A549 (cell line): ENCODE measurements around the gene CHCHD6. TPM values are rescaled to one million over a fixed set of nuclear protein-coding genes. Genes with fewer than 3 reads are reported as not detected.

ENCODE experiments used
- ATAC-seq, 2 experiments: fragments of 200-7000 bp in 1 of 2; fragments of >200 bp in 1 of 2; cut with Nextera tagmentation in 1 of 2; cut with Tn5 transposase in 1 of 2; 3 replicates each; pipeline versions ENCODE4 v1.8.0 to v1.9.1; 2018 to 2020; ENCODE audit warnings: mild to moderate bottlenecking in 1 of 2, moderate library complexity in 1 of 2
- CTCF ChIA-PET: fragments of 300-600 bp; sonication (Branson Sonifier 250); formaldehyde crosslinking; extraction: SDS; loops from one replicate; lab custom pipeline; 2021; ENCODE audit warnings: antibody characterized with exemption, inconsistent platforms; lab: Yijun Ruan, JAX
- POLR2A ChIA-PET: fragments of 350-600 bp; formaldehyde crosslinking; extraction: SDS; loops from one replicate; lab custom pipeline; 2021; ENCODE audit warnings: antibody characterized with exemption, inconsistent platforms; lab: Yijun Ruan, JAX
- DNase-seq, 2 experiments: peaks; one replicate each; pipeline versions ENCODE4 v3.0.0 to v3.0.0-alpha.2; 2011 to 2016; ENCODE audit warnings: low read depth in 1 of 2, low spot score in 1 of 2
- FAIRE-seq: peaks from 2 replicates; lab custom pipeline; 2011; peaks lifted over from hg19 to GRCh38; lab: Jason Lieb, UNC
- H3K27ac ChIP-seq, 2 experiments: fragments of >200 bp; sonication (Bioruptor Twin); formaldehyde crosslinking; 3 replicates each; pipeline ENCODE4 v1.5.1; 2016 to 2017
- H3K4me1 ChIP-seq: fragments of >200 bp; sonication (Bioruptor Twin); formaldehyde crosslinking; 3 replicates; pipeline ENCODE4 v1.6.1; 2016
- H3K4me2 ChIP-seq: fragments of >200 bp; sonication (Bioruptor Twin); formaldehyde crosslinking; 3 replicates; pipeline ENCODE4 v1.6.1; 2016
- H3K4me3 ChIP-seq: fragments of >200 bp; sonication (Bioruptor Twin); formaldehyde crosslinking; 3 replicates; pipeline ENCODE4 v1.5.1; 2016
- H3K9me3 ChIP-seq: fragments of >200 bp; sonication (Bioruptor Twin); formaldehyde crosslinking; 3 replicates; pipeline ENCODE4 v1.6.1; 2016
- BHLHE40 ChIP-seq: IDR thresholded peaks from 2 replicates; pipeline ENCODE4 v1.6.1; 2012; ENCODE audit warnings: low read depth, low read length, inconsistent platforms
- CEBPB ChIP-seq, 2 experiments: fragments of >200 bp in 1 of 2; sonication (Bioruptor Twin) in 1 of 2; formaldehyde crosslinking in 1 of 2; IDR thresholded peaks; 2 replicates each; pipeline ENCODE4 v1.6.1; 2012 to 2016
- CHD2 ChIP-seq: fragments of 150-350 bp; IDR thresholded peaks from 2 replicates; pipeline ENCODE4 v1.6.1; 2014; ENCODE audit warnings: low read length; ENCODE audit not compliant: partially characterized antibody
- EHF ChIP-seq: fragments of 250-450 bp; sonication (Bioruptor Pico); IDR thresholded peaks from 2 replicates; pipeline ENCODE4 v1.5.0; 2020; ENCODE audit warnings: mild to moderate bottlenecking
- EHMT2 ChIP-seq: fragments of 200-600 bp; sonication (generic); IDR thresholded peaks from 2 replicates; pipeline ENCODE4 v1.6.1; 2016; ENCODE audit warnings: antibody characterized with exemption, low read depth, mild to moderate bottlenecking, moderate library complexity
- FOSB ChIP-seq: fragments of 250-450 bp; sonication (Bioruptor Pico); IDR thresholded peaks from 2 replicates; pipeline ENCODE4 v1.5.0; 2020; ENCODE audit warnings: mild to moderate bottlenecking, moderate library complexity
- HDAC2 ChIP-seq: fragments of 200-600 bp; sonication (generic); IDR thresholded peaks from 2 replicates; pipeline ENCODE4 v1.6.1; 2016
- HOXB13 ChIP-seq: fragments of 250-450 bp; sonication (Bioruptor Pico); IDR thresholded peaks from 2 replicates; pipeline ENCODE4 v1.5.0; 2020; ENCODE audit warnings: low read depth, mild to moderate bottlenecking, moderate library complexity
- JUNB ChIP-seq: fragments of >200 bp; sonication (Bioruptor Twin); formaldehyde crosslinking; IDR thresholded peaks from 2 replicates; pipeline ENCODE4 v1.6.1; 2016
- KDM5A ChIP-seq: fragments of 200-600 bp; sonication (generic); IDR thresholded peaks from 2 replicates; pipeline ENCODE4 v1.6.1; 2016; ENCODE audit warnings: antibody characterized with exemption, mild to moderate bottlenecking
- MAFK ChIP-seq: fragments of 450-650 bp; IDR thresholded peaks from 2 replicates; pipeline ENCODE4 v1.6.1; 2014; ENCODE audit not compliant: partially characterized antibody
- MAX ChIP-seq: IDR thresholded peaks from 2 replicates; pipeline ENCODE4 v1.6.1; 2012
- NFE2L2 ChIP-seq: fragments of 150-350 bp; conservative IDR thresholded peaks from 2 replicates; pipeline ENCODE4 v1.6.1; 2014; ENCODE audit warnings: low read length
- NPAS2 ChIP-seq: fragments of 250-450 bp; sonication (Bioruptor Pico); IDR thresholded peaks from 2 replicates; pipeline ENCODE4 v1.8.0; 2022; ENCODE audit warnings: mild to moderate bottlenecking, moderate library complexity, borderline replicate concordance
- NR3C1 ChIP-seq: fragments of >200 bp; sonication (Bioruptor Twin); formaldehyde crosslinking; IDR thresholded peaks from 3 replicates; pipeline ENCODE4 v1.6.1; 2017
- PHF8 ChIP-seq: fragments of 200-600 bp; sonication (generic); IDR thresholded peaks from 2 replicates; pipeline ENCODE4 v1.6.1; 2016; ENCODE audit warnings: low read depth, mild to moderate bottlenecking, antibody characterized with exemption, moderate library complexity, borderline replicate concordance
- POLR2A ChIP-seq: IDR thresholded peaks from 2 replicates; pipeline ENCODE4 v1.6.1; 2012; ENCODE audit warnings: mild to moderate bottlenecking, low read length
- POLR2AphosphoS2 ChIP-seq: conservative IDR thresholded peaks from 2 replicates; pipeline ENCODE4 v1.6.1; 2012; ENCODE audit warnings: low read length, improper control_type of control experiment, inconsistent platforms
- RAD21 ChIP-seq, 2 experiments: fragments of >200 bp in 1 of 2; sonication (Bioruptor Twin) in 1 of 2; formaldehyde crosslinking in 1 of 2; IDR thresholded peaks in 1 of 2; conservative IDR thresholded peaks in 1 of 2; 2 replicates in 1 of 2; 3 replicates in 1 of 2; pipeline ENCODE4 v1.6.1; 2012 to 2018; ENCODE audit warnings: inconsistent platforms in 1 of 2
- RARB ChIP-seq: fragments of 250-450 bp; sonication (Bioruptor Pico); IDR thresholded peaks from 2 replicates; pipeline ENCODE4 v1.8.0; 2021; ENCODE audit warnings: mild to moderate bottlenecking, moderate library complexity
- RCOR1 ChIP-seq: fragments of 150-350 bp; IDR thresholded peaks from 2 replicates; pipeline ENCODE4 v1.6.1; 2014; ENCODE audit warnings: antibody characterized with exemption, low read length, low read depth
- REST ChIP-seq: fragments of 200-600 bp; sonication (generic); IDR thresholded peaks from 2 replicates; pipeline ENCODE4 v1.6.1; 2016; ENCODE audit warnings: antibody characterized with exemption, mild to moderate bottlenecking, moderate library complexity
- RNF2 ChIP-seq: fragments of 200-600 bp; sonication (generic); IDR thresholded peaks from 2 replicates; pipeline ENCODE4 v1.6.1; 2016; ENCODE audit warnings: low read depth, mild to moderate bottlenecking, antibody characterized with exemption, moderate library complexity, borderline replicate concordance
- SMC3 ChIP-seq: fragments of >200 bp; sonication (Bioruptor Twin); formaldehyde crosslinking; IDR thresholded peaks from 3 replicates; pipeline ENCODE4 v1.6.1; 2018; ENCODE audit warnings: inconsistent platforms
- ZFP36 ChIP-seq: fragments of 450-650 bp; IDR thresholded peaks from 2 replicates; pipeline ENCODE4 v1.6.1; 2014; ENCODE audit warnings: borderline replicate concordance; ENCODE audit not compliant: partially characterized antibody
- ZSCAN20 ChIP-seq: fragments of 250-450 bp; sonication (Bioruptor Pico); IDR thresholded peaks from 2 replicates; pipeline ENCODE4 v1.8.0; 2022; ENCODE audit warnings: mild to moderate bottlenecking, moderate library complexity
- WGBS: methylation state at CpG from one replicate; pipeline ENCODE4 v1.1.6; 2017; ENCODE audit errors: missing lambda C conversion rate; 5-methylcytosine and 5-hydroxymethylcytosine counted together
- polyA plus RNA-seq, 4 experiments: library from polyadenylated mRNA; depleted of rRNA in 3 of 4; stranded (reverse); fragments of >200 nt; fragmentation: RNase III in 1 of 4; extraction: RNeasy Plus Mini Kit Qiagen cat#74134 plus additional on column Dnase treatment in 1 of 4; gene quantifications; 2 replicates in 3 of 4; 3 replicates in 1 of 4; pipeline ENCODE4 v1.2.3, GENCODE V29; 2011 to 2017

The CHCHD6 gene
- polyA plus RNA-seq, 2 of the 4 experiments (the other 2 are of a cell fraction): 15.0 to 18.1 TPM

- no peak overlapping the region for H3K4me2 ChIP-seq
- no peak for ATAC-seq
- H3K27ac ChIP-seq: no peak overlapping the region
- CTCF ChIA-PET: interaction anchor here (0.6 to 1.4 kb wide), 2 partner anchors 24 to 407 kb away, joined by 3 to 5 read pairs; partner anchors contain the start of gene PLXNA1
- DNase-seq: no peak
- 97% methylated on average over 6 of the region's 14 CpGs for WGBS
- POLR2A ChIA-PET: no interaction called here
- H3K9me3 ChIP-seq: no peaks in the 10 kb centered on the region
- FAIRE-seq: no peak
- H3K4me3 ChIP-seq: no peak overlapping the region
- TF ChIP-seq MAFK: no peak
- no peak for TF ChIP-seq HOXB13 (CRISPR knock-in tag)
- no peak for TF ChIP-seq JUNB
- no peak for TF ChIP-seq REST
- TF ChIP-seq EHMT2: no peak
- TF ChIP-seq RCOR1: no peak
- TF ChIP-seq ZFP36: no peak
- TF ChIP-seq HDAC2: no peak
- no peak for TF ChIP-seq RAD21 (conservative IDR thresholded peaks at IDR 0.05 in 1 of 2, IDR thresholded peaks at IDR 0.05 in 1 of 2)
- TF ChIP-seq POLR2A: no peak
- no peak for TF ChIP-seq EHF (CRISPR knock-in tag)
- TF ChIP-seq RNF2: no peak
- TF ChIP-seq PHF8: no peak
- TF ChIP-seq CEBPB (IDR thresholded peaks at IDR 0.05): no peak
- no peak for TF ChIP-seq MAX
- no peak for TF ChIP-seq CHD2
- TF ChIP-seq NPAS2 (CRISPR knock-in tag): no peak
- peaks cover 18% of the 10 kb centered on the region for H3K4me1 ChIP-seq
These were observed 254.0 kb downstream of the CHCHD6 start for GRCh38 chr3:126957776-126958637.

GRCh38 chr3:126958638-126959085, 254.6 kb downstream of the CHCHD6 start:
- TF ChIP-seq REST (no peak), RARB (no peak), SMC3 (no peak), FOSB (no peak), NFE2L2 (no peak), BHLHE40 (no peak), NPAS2 (CRISPR knock-in tag) (no peak), ZSCAN20 (CRISPR knock-in tag) (no peak), PHF8 (no peak), POLR2AphosphoS2 (no peak), KDM5A (no peak), NR3C1 (no peak)
- no peak overlapping the region for H3K27ac ChIP-seq
- FAIRE-seq (no peak), DNase-seq (no peak), ATAC-seq (no peak)
- H3K4me2 ChIP-seq: no peak overlapping the region
- POLR2A ChIA-PET: no interaction called here
- H3K4me3 ChIP-seq: no peak overlapping the region
- 95% methylated on average over 7 of the region's 10 CpGs for WGBS
- no peaks in the 10 kb centered on the region for H3K9me3 ChIP-seq
- CTCF ChIA-PET: interaction anchor here (0.6 to 1.4 kb wide), 2 partner anchors 24 to 408 kb away, joined by 3 to 5 read pairs; partner anchors contain the start of gene PLXNA1
- H3K4me1 ChIP-seq: peaks cover 18% of the 10 kb centered on the region
